GM12801 (cell line): ENCODE results near the gene LAMA4.

Source experiments
- TF ChIP-seq, protein P1 (sequence below): IDR thresholded peaks from one replicate; pipeline ENCODE4 v1.5.1; 2011; ENCODE audit warnings: control low read depth; ENCODE audit not compliant: insufficient read length; ENCODE audit errors: extremely low read depth

LAMA4 gene

GRCh38 chr6:112234601-112235000, 19.8 kb downstream of the LAMA4 start:
- TF ChIP-seq, protein P1, sequence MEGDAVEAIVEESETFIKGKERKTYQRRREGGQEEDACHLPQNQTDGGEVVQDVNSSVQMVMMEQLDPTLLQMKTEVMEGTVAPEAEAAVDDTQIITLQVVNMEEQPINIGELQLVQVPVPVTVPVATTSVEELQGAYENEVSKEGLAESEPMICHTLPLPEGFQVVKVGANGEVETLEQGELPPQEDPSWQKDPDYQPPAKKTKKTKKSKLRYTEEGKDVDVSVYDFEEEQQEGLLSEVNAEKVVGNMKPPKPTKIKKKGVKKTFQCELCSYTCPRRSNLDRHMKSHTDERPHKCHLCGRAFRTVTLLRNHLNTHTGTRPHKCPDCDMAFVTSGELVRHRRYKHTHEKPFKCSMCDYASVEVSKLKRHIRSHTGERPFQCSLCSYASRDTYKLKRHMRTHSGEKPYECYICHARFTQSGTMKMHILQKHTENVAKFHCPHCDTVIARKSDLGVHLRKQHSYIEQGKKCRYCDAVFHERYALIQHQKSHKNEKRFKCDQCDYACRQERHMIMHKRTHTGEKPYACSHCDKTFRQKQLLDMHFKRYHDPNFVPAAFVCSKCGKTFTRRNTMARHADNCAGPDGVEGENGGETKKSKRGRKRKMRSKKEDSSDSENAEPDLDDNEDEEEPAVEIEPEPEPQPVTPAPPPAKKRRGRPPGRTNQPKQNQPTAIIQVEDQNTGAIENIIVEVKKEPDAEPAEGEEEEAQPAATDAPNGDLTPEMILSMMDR = no peak

DNA sequence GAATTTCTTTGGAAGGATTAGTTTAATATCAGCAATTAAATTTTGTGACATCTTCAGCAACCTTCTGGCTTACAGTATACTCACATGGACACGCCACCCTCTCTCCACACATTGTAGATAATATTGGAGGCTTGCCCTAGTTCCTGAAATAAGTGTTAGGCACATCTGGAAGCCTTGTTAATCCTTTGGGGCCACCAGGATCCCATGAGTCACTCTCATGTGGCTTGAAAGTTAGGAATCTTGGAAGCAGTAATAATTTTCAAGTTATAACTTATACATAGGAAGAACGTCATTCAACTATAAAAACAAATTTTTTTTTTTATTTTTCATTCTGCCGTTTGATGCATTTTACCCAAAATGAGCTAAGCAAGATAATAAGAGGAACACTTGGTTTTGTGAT, 20.5 kb downstream of the LAMA4 start:
- TF ChIP-seq, protein P1 = no peak

GRCh38 chr6:112232845-112233256, 21.5 kb downstream of the LAMA4 start:
- TF ChIP-seq, protein P1 = no peak

DNA sequence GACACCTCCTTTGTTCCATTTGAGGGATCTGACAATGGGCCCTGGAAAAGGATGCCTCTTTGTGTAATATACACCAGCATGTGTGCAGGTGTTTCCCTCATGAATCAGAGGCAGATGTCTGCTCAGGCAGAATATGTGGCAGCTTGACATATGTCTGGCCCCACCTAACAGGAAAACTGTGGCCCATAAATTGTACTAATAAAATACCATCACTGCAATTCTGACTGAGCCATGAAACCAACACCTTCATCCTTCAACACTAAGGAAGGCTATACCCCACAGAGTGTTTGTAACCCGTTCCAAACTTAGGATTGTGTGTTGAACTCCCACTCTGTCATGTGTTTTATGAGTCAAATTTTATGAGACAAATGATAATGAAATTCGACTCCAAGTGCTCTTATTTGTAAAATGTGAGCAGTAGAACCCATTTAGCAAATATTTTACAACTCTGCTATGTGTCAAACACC, 22.7 kb downstream of the LAMA4 start:
- TF ChIP-seq, protein P1 = no peak

DNA sequence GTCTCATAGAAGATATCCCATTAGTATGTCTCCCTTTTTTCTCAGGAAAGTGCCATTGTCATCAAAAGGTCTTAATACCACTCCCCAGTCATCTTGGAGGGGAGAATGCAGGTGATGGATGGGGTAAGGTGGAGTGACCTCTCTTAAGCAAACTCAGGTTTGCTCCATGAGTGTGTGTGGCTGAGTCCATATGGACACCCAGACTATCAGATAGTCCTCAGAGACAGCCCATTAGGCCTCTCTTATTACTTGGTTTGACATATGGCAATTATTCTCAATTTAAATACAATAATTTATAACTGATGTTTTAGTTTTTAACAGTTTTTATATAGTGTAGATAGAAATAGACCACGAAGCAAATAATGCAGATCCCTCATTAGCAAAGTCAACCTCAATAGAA, 23.2 kb downstream of the LAMA4 start:
- TF ChIP-seq, protein P1 = no peak

- TF ChIP-seq, protein P1 = no peak
Measured at GRCh38 chr6:112228480-112229332, 25.7 kb downstream of the LAMA4 start.

DNA sequence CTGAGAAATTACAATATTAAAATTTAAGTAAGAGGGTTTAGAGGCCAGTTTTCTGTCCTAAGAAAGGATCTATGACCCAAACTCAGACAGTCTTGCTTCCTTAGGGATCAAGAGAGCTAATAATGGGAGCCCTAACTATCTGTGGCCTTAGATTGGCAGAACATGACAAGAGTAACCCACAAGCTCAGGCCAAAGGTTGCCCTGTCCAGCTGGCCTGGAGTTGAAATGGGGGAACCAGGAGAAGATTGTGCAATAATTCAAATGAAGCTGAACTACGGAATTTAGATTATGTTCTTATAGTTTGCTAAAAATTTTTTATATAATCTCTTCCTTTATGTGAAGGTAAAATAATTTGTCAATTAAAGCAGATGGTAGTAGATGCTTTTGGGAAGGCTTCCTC, 26.4 kb downstream of the LAMA4 start:
- TF ChIP-seq, protein P1 = no peak
